SK-N-SH treated with all-trans-retinoic acid at 6 μM for 48 hours (cell line): ENCODE results near the gene MUC2.

ENCODE experiments used
- CREB5 ChIP-seq: fragments of 250-450 bp; sonication (Bioruptor Pico); IDR thresholded peaks from 2 replicates; pipeline ENCODE4 v1.5.1; 2020; ENCODE audit warnings: low read depth, mild to moderate bottlenecking, moderate library complexity
- CSRNP3 ChIP-seq: fragments of 250-450 bp; sonication (Bioruptor Pico); IDR thresholded peaks from 2 replicates; pipeline ENCODE4 v1.5.1; 2021; ENCODE audit warnings: mild to moderate bottlenecking, moderate library complexity
- TOX ChIP-seq: fragments of 250-450 bp; sonication (Bioruptor Pico); IDR thresholded peaks from 2 replicates; pipeline ENCODE4 v1.8.0; 2021; ENCODE audit warnings: mild to moderate bottlenecking, moderate library complexity, borderline replicate concordance

- TF ChIP-seq CREB5, result no peak
- no peak for TF ChIP-seq CSRNP3 (CRISPR knock-in tag)
- TF ChIP-seq TOX (CRISPR knock-in tag), result no peak
Observed at GRCh38 chr11:1074244-1075221, at the start of gene MUC2.
